ENCODE results near the gene ITCH. TPM values are rescaled to one million over a fixed set of nuclear protein-coding genes. Genes with fewer than 3 reads are reported as not detected.
A peak's percentile ranks its signal among the peaks of the same experiment; 100 is the strongest.
"Not testable (repeated sequence)": the region's sequence is repeated elsewhere in the genome, so short reads cannot be mapped to it uniquely, and the experiment has no call there.

The ITCH gene
- 110 TPM for total RNA-seq

- DNase-seq, result peak; percentile 93
These were observed at the start of gene ITCH for GRCh38 chr20:34363062-34363464. Gene ITCH (plus strand): TSS chr20:34363273. CDS start chr20:34393812, 30,539 bp downstream.

DNA sequence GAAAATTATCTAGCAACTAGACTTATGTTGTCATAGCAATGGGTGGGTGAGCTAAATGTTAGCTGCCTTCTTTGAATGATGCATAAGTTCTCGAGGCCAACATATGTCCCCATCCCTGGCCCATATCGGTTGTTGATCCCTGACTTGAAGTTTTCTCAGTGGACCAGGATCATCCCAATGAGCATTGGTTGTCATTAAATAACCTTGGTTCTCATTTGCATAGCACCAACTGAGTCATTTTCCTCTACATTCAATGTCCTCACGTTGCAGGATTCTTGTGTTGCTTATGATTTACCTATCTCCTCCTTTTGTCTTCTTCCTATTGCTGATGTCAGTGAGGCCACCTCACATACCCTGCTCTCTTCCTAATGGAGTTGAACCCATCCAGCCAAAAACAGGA lies 47.8 kb upstream of the ITCH start:
- no peak for DNase-seq

DNA sequence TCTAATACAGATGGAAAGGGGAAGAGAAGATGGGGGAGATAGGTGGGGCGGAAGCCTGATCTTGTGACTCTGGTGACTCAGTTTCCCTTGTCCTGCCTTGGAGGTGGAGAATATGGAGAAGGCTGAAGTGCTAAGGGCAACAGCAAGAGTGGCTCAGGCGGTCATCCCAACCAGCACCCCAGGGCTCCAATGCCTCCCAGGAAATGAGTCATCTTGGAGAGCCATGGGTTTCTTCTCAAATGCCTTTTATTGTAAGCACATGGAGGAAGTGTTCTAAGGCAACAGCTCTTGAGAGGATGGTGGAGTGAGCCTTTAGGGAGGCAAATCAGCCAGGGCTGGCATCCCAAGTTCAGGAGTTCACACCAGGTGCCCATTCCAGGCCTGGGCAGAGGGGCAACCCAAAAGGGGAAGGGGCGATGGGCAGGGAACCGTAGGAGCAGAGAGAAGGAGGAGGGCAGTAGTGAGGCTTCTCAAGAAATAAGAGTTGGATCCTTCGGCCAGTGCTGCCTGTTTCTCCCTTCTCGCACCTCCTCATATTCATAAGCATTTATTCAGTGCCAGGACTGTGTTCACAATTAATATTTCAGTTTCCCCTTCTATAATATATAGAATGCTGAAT lies 46.8 kb upstream of the ITCH start:
- no peak for DNase-seq

DNA sequence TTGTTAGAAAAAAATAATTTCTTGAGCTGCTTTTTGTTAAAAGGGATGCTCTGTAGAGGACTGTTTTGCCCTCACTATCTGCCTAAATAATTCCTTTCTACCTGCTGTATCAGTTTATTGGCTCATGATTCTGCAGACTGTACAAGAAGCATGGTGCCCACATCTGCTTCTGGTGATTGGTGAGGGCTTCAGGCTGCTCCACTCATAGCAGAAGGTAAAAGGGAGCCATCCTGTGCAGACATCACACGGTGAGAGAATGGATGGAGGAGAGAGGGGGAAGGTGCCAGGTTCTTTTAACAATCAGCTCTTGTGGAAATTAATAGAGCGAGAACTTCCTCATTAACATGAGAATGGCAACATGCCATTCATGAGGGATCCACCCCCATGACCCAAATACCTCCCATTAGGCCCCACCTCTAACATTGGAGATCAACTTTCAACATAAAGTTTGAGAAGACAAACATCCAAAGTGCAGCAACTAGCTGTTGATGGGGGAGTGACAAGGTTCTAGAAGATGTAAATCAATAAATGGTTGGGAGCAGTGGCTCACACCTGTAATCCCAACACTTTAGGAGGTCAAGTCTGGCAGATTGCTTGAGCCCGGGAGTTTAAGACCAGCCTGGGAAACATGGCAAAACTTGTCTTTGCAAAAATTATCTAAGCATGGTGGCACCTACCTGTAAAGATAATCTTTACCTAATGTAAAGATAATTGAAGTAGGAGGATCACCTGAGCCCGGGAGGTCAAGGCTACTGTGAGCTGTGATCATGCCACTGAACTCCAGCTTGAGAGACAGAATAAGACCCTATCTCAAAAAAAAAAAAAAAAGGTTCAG lies 44.2 kb upstream of the ITCH start:
- no peak for DNase-seq

DNA sequence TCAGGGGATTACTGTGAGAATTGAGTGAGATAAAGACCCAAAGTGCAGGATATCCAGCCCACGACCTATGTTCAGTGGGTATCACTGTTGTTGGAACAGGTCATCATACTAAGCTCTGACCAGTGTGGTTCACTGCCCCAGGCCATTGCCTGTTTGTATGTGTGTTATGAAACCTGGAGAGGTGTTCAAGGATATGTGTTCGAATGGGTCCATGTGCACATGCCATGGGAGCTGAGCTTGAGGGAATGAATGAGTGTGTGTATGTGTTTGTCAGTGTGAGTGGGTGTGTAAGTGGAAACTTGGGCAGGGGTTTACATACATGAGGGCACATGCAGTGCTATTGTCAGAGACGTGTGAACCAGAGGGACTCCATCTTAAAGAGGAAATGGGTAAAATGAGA lies 42.2 kb upstream of the ITCH start:
- no peak for DNase-seq

- DNase-seq, result no peak
These were observed 40.6 kb upstream of the ITCH start for GRCh38 chr20:34322267-34323105.

GRCh38 chr20:34324541-34324940 lies 38.5 kb upstream of the ITCH start:
- DNase-seq, result no peak

DNA sequence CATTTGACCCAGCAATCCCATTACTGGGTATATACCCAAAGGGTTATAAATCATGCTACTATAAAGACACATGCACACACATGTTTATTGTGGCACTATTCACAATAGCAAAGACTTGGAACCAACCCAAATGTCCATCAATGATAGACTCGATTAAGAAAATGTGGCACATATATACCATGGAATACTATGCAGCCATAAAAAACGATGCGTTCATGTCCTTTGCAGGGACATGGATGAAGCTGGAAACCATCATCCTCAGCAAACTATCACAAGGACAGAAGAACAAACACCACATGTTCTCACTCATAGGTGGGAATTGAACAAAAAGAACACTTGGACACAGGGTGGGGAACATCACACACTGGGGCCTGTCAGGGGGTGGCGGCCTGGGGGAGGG lies 34.9 kb upstream of the ITCH start:
- not testable (repeated sequence) for DNase-seq

DNA sequence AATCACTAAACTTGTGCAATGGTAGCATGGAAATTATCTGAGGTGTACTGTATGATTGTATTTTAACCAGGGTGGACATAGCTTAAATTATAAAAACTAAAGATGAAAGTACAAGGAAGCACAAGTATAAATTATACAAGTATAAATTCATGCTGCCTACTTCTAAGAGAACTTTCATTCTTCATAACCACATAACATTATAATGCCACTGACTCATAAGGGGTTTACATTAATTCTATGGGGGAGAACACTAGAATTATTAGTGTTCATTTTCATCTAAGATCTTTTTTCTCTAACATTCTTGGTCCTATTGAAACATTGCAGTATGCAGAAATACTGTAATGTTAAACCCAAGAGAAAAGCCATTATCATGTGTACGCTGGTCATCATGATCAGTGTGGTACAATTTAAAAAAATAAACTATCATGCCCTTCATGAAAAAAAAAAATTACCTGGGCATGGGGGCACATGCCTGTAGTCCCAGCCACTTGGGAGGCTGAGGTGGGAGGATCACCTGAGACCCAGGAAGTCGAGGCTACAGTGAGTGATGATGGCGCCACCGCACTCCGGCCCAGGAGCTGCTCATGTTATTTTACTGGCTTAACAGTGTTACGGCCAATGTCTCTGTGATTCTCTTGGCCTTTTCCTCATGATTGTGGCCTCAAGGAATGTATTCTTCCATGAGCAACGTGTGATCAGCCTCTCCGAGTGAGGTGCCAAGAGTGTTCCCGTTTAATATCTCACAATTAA lies 34.0 kb upstream of the ITCH start:
- DNase-seq, result no peak

- DNase-seq, result not testable (repeated sequence)
These were observed 32.1 kb upstream of the ITCH start for GRCh38 chr20:34330861-34331544.

DNA sequence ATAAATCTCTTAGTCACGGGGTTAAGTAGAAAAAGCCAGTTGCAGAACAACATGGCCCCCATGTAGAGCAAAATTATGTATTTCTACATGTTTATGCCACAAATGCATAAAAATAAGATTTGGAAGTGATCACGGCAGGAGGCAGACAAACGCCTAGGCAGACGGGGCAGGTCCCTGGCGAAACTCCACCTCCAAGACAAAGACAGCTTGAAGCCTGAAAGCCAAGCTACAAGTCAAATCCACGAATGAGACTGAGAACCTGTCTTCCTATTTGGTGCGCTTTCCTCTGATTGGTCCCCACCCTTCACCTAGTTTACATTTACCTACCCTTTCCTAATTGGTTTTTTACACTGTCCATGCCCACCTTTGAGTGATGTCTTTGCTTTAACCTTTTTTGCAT lies 31.2 kb upstream of the ITCH start:
- DNase-seq, result no peak

GRCh38 chr20:34332262-34332920 lies 30.7 kb upstream of the ITCH start:
- DNase-seq, result no peak

DNA sequence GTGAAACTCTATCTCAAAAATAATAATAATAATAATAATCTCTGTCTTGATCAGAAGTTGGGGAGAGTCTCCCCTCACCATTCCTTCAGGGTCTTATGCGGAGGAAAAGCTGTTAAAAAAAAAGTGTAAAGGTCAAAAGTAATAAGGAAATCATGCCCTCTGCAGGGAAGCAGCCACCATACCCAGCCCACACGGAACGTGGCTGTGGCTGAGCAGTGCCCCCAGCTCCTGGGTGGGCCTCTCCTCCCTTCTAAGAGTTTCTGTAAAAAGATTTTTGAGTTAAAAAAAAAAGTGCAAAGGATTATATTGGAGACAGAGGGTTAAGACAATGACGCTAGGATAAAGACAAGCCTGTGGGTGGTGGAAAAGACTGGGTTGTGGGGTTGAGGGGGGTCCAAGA lies 29.3 kb upstream of the ITCH start:
- no peak for DNase-seq

- peak; percentile 84 for DNase-seq
These were observed 28.2 kb upstream of the ITCH start for GRCh38 chr20:34334654-34335407.

- DNase-seq, result no peak
These were observed 25.5 kb upstream of the ITCH start for GRCh38 chr20:34337544-34337943.

- DNase-seq, result no peak
These were observed 24.9 kb upstream of the ITCH start for GRCh38 chr20:34337982-34338726.

- DNase-seq, result not testable (repeated sequence)
These were observed 22.3 kb upstream of the ITCH start for GRCh38 chr20:34340726-34341125.

GRCh38 chr20:34341199-34341598 lies 21.9 kb upstream of the ITCH start:
- DNase-seq, result not testable (repeated sequence)

DNA sequence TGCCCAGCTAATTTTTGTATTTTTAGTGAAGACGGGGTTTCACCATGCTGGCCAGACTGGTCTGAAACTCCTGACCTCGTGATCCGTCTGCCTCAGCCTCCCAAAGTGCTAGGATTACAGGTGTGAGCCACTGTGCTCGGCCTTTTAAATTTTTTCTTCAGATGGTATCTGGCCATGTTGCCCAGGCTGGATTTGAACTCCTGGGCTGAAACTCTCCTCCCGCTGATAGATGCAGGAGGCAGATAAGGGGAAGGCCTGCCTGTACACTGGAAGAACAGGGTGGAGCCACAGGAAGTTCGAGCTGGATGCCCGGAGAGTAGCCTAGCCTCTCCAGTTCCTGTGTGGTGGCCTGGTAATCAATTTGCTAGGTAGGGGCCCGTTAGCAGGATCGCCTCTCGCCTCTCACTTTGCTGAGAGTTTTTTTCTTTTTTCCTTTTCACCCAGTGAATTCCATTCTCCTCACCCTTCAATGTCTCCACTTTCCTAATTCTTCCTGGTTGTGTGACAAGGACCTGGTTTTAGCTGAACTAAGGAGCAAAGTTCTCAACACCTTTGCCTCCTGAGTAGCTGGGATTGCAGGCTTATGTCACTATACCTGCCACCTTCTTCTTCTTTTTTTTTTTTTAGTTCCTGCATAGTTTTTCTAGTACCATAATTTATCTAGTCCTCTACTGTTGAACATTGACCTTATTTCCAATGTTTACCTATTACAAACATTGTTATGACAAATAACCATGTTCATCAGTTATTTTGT lies 19.4 kb upstream of the ITCH start:
- DNase-seq, result no peak
